K562 (cell line): Measurements from ENCODE around the gene AP4S1. TPM values are rescaled to one million over a fixed set of nuclear protein-coding genes. Genes with fewer than 3 reads are reported as not detected.
"Not testable (repeated sequence)": the region's sequence is repeated elsewhere in the genome, so short reads cannot be mapped to it uniquely, and the experiment has no call there.

ENCODE experiments used
- ATAC-seq: fragments of 200-7000 bp; cut with Tn5 transposase; 3 replicates; pipeline ENCODE4 v1.9.1; 2020; ENCODE audit warnings: moderate library complexity
- BruUV-seq: library from RNA; stranded (reverse); fragments of 400-500 nt; replicated peaks from 2 replicates; lab custom pipeline; 2021; lab: Mats Ljungman, UMichigan
- CTCF ChIA-PET: fragments of 300-600 bp; formaldehyde crosslinking; extraction: SDS; loops from one replicate; lab custom pipeline; 2021; ENCODE audit warnings: low intra/inter-chr PET ratio; lab: Yijun Ruan, JAX
- POLR2A ChIA-PET: fragments of 300-600, 350-650 bp; sonication (Branson Sonifier 250); formaldehyde crosslinking; extraction: SDS; loops from one replicate; lab custom pipeline; 2021; ENCODE audit warnings: antibody characterized with exemption, inconsistent platforms; lab: Yijun Ruan, JAX
- DNase-seq, 4 experiments: peaks; one replicate each; pipeline versions ENCODE4 v3.0.0 to v3.0.0-alpha.2; 2011 to 2018; ENCODE audit warnings: low spot score in 3 of 4, mixed read lengths in 3 of 4; ENCODE audit errors: extremely low read depth in 1 of 4
- FAIRE-seq: peaks from 2 replicates; lab custom pipeline; 2011; peaks lifted over from hg19 to GRCh38; lab: Jason Lieb, UNC
- H2AFZ ChIP-seq: 2 replicates; pipeline ENCODE4 v1.6.0; 2011; ENCODE audit warnings: low read depth, low read length, control low read depth, inconsistent platforms
- H3K27ac ChIP-seq: fragments of 200-600 bp; 3 replicates; pipeline ENCODE4 v1.8.0; 2011; ENCODE audit warnings: low read depth, mild to moderate bottlenecking, control low read depth, inconsistent platforms, low read length, moderate library complexity, mixed read lengths; ENCODE audit errors: extremely low read depth
- H3K27me3 ChIP-seq, 2 experiments: fragments of 300-600 bp in 1 of 2; 2 replicates in 1 of 2; 3 replicates in 1 of 2; pipeline versions ENCODE4 v1.6.0 to v1.8.0; 2011; ENCODE audit warnings: inconsistent platforms in 2 of 2, low read length in 2 of 2, mild to moderate bottlenecking in 1 of 2, mixed read lengths in 1 of 2, moderate library complexity in 1 of 2; ENCODE audit not compliant: control insufficient read depth in 2 of 2, insufficient read depth in 2 of 2
- H3K36me3 ChIP-seq: fragments of 300-600 bp; 3 replicates; pipeline ENCODE4 v1.8.0; 2011; ENCODE audit warnings: mild to moderate bottlenecking, low read length, inconsistent platforms; ENCODE audit not compliant: control insufficient read depth, insufficient read depth
- H3K4me1 ChIP-seq, 2 experiments: fragments of 200-600 bp in 1 of 2; replicated peaks in 1 of 2; 2 replicates in 1 of 2; 3 replicates in 1 of 2; pipeline versions ENCODE4 v1.5.1 to v1.8.0; 2011; ENCODE audit warnings: inconsistent platforms in 2 of 2, low read length in 2 of 2, mild to moderate bottlenecking in 1 of 2, mixed read lengths in 1 of 2, moderate library complexity in 1 of 2; ENCODE audit not compliant: control insufficient read depth in 2 of 2, insufficient read depth in 2 of 2
- H3K4me2 ChIP-seq: 2 replicates; pipeline ENCODE4 v1.6.1; 2011; ENCODE audit warnings: low read length, control low read depth, inconsistent platforms, mixed read lengths; ENCODE audit not compliant: insufficient read depth
- H3K4me3 ChIP-seq: fragments of 200-600 bp; sonication (generic), shearing (Covaris generic); 2 replicates; pipeline ENCODE4 v1.5.1; 2016; ENCODE audit warnings: control low read depth, inconsistent platforms
- H3K79me2 ChIP-seq: fragments of 200-600 bp; 3 replicates; pipeline ENCODE4 v1.8.0; 2011; ENCODE audit warnings: low read length, inconsistent platforms; ENCODE audit not compliant: control insufficient read depth, insufficient read depth
- H3K9ac ChIP-seq, 2 experiments: 2 replicates each; pipeline versions ENCODE4 v1.6.0 to v1.6.1; 2011; ENCODE audit warnings: low read depth in 2 of 2, low read length in 2 of 2, control low read depth in 1 of 2, inconsistent platforms in 1 of 2, mild to moderate bottlenecking in 1 of 2, mixed read lengths in 1 of 2; ENCODE audit not compliant: insufficient read depth in 1 of 2
- H3K9me1 ChIP-seq: one replicate; pipeline ENCODE4 v1.6.0; 2011; ENCODE audit warnings: inconsistent platforms, mild to moderate bottlenecking, low read length, moderate library complexity; ENCODE audit not compliant: control insufficient read depth, insufficient read depth
- H3K9me3 ChIP-seq: replicated peaks from 2 replicates; pipeline ENCODE4 v1.5.1; 2011; ENCODE audit warnings: low read depth, low read length, inconsistent platforms; ENCODE audit not compliant: control insufficient read depth, insufficient read depth
- H4K20me1 ChIP-seq: replicated peaks from 2 replicates; pipeline ENCODE4 v1.6.1; 2011; ENCODE audit warnings: low read length, inconsistent platforms, mixed read lengths; ENCODE audit not compliant: control insufficient read depth, insufficient read depth
- NR2C1 ChIP-seq, 2 experiments: fragments of 450-650 bp; IDR thresholded peaks; 2 replicates each; pipeline ENCODE4 v1.6.1; 2017; ENCODE audit warnings: mild to moderate bottlenecking in 2 of 2, antibody characterized with exemption in 1 of 2, inconsistent platforms in 1 of 2, missing compliant biosample characterization in 1 of 2, missing genetic modification characterization in 1 of 2
- ZNF592 ChIP-seq: fragments of 450-650 bp; IDR thresholded peaks from 2 replicates; pipeline ENCODE4 v1.6.1; 2017; ENCODE audit warnings: antibody characterized with exemption, mild to moderate bottlenecking
- ZNF717 ChIP-seq: fragments of 250-450 bp; sonication (Bioruptor Pico); IDR thresholded peaks from 2 replicates; pipeline ENCODE4 v1.5.0; 2021
- WGBS: fragments of 100-300 bp; shearing (Covaris generic); methylation state at CpG from one replicate; pipeline ENCODE4 v1.1.6; 2016; ENCODE audit warnings: low coverage, mixed read lengths; ENCODE audit not compliant: insufficient coverage; ENCODE audit errors: missing lambda C conversion rate; 5-methylcytosine and 5-hydroxymethylcytosine counted together
- in situ Hi-C: fragments of 300-500 bp; cut with MboI; formaldehyde crosslinking; loops from 4 replicates; pipeline ENCODE4 v1.15.0; 2018; ENCODE audit warnings: inconsistent platforms, mixed read lengths
- intact Hi-C: fragments of 100-400 bp; cut with micrococcal nuclease; formaldehyde crosslinking; loops from 2 replicates; pipeline ENCODE4 v1.14.2; 2022
- polyA plus RNA-seq, 8 experiments: library from polyadenylated mRNA; depleted of rRNA in 4 of 8; stranded (reverse) in 5 of 8; unstranded in 3 of 8; fragments of >200 nt; fragmentation: Nextera tagmentation in 2 of 8; fragmentation: Illumina TruSeq in 1 of 8; extraction: Ambion mirVana in 2 of 8; extraction: Trizol in 1 of 8; gene quantifications; 2 replicates each; pipeline versions ENCODE4 v1.2.1 to v1.2.3, GENCODE V29; 2011 to 2014; ENCODE audit warnings: inconsistent platforms in 1 of 8, missing spikeins in 1 of 8
- total RNA-seq, 7 experiments: library from RNA; depleted of rRNA in 6 of 7; stranded (reverse); fragments of >200 nt in 6 of 7; fragmentation: Illumina TruSeq in 2 of 7; extraction: Trizol in 2 of 7; gene quantifications; 2 replicates each; pipeline versions ENCODE4 v1.2.1 to v1.2.3, GENCODE V29; 2011 to 2021; ENCODE audit warnings: low replicate concordance in 1 of 7

AP4S1 gene
- total and polyA plus RNA-seq, 9 of the 15 experiments (the other 6 are each of a cell fraction or from before 2014, with no cell fraction given) = 3.7 to 7.8 (median 5.9) TPM

- Histone ChIP-seq H3K27ac (peak overlapping the region; percentile 26; the same call in 1 of the 3 replicates), H3K9ac (no peak overlapping the region; a peak in 1 of 4 replicates), H3K4me2 (no peak overlapping the region), H3K27me3 (no peaks in the 10 kb centered on the region), H3K9me1 (no peaks in the 10 kb centered on the region), H3K36me3 (no peaks in the 10 kb centered on the region), H4K20me1 (no peaks in the 10 kb centered on the region), H2AFZ (no peak overlapping the region), H3K4me1 (peaks cover 15 to 18% of the 10 kb centered on the region in 2 experiments; a peak in 4 of 5 replicates), H3K4me3 (no peak overlapping the region), H3K79me2 (no peaks in the 10 kb centered on the region), H3K9me3 (no peaks in the 10 kb centered on the region)
- 38% methylated on average over 4 of the region's 4 CpGs for WGBS
- no peak for FAIRE-seq
- ChIA-PET POLR2A (interaction anchor here (0.8 kb wide), 1 partner anchor 23 kb away, joined by 3 read pairs; no protein-coding TSS in a partner anchor), CTCF (no interaction called here)
- DNase-seq = no peak
- in situ Hi-C loops (no loop called here), intact Hi-C loops (no loop called here)
- ATAC-seq = peak; percentile 37
- no TSS peak for BruUV-seq
- TF ChIP-seq ZNF717 (CRISPR knock-in tag) = no peak
- TF ChIP-seq ZNF592 = peak; percentile 79
- no peak for TF ChIP-seq NR2C1 (IDR thresholded peaks at IDR 0.05)
- 0 out of 2 replicates have a peak, but pooled peaks have one; percentile 22 for TF ChIP-seq NR2C1 (tag; IDR thresholded peaks at IDR 0.05)
Measured at GRCh38 chr14:31051511-31051910, 26.1 kb downstream of the AP4S1 start.

GRCh38 chr14:31052905-31053586 lies 27.6 kb downstream of the AP4S1 start:
- H3K4me3 ChIP-seq, H3K27me3 ChIP-seq, H3K9me1 ChIP-seq, H2AFZ ChIP-seq, FAIRE-seq, in situ Hi-C loops, CTCF ChIA-PET, H3K36me3 ChIP-seq, H3K9ac ChIP-seq, BruUV-seq, H3K4me2 ChIP-seq, DNase-seq, ATAC-seq, H3K79me2 ChIP-seq, H4K20me1 ChIP-seq, intact Hi-C loops, H3K9me3 ChIP-seq: not testable (repeated sequence)
- peak overlapping the region; percentile 26; the same call in 1 of the 3 replicates for H3K27ac ChIP-seq
- POLR2A ChIA-PET = interaction anchor here (0.7 to 1.4 kb wide), 2 partner anchors 9 to 11 kb away, joined by 3 to 5 read pairs; no protein-coding TSS in a partner anchor
- 80% methylated on average over 7 of the region's 9 CpGs for WGBS
- peaks cover 15 to 20% of the 10 kb centered on the region in 2 experiments; a peak in 4 of 5 replicates for H3K4me1 ChIP-seq
